Measurements from ENCODE around the gene ZNF442. TPM values are rescaled to one million over a fixed set of nuclear protein-coding genes. Genes with fewer than 3 reads are reported as not detected.

The ZNF442 gene
- total RNA-seq, 3 donors from 2014 or later: 2.2 to 3.9 (median 2.5) TPM

Other genes starting within 250 kb of the ZNF442 start
- gene ZNF20, start 225.3 kb downstream of the ZNF442 start, total RNA-seq: 1 to 10 TPM; 4.4 to 7.0 (median 6.0) TPM
- gene ZNF625, start 208.9 kb downstream of the ZNF442 start, total RNA-seq: 1 to 10 TPM; 3.1 to 8.0 (median 3.9) TPM
- 10 to 100 TPM in 1 of 3 donors, 1 to 10 TPM in 2; 6.3 to 12.1 (median 8.7) TPM for gene ZNF136, start 202.6 kb downstream of the ZNF442 start, total RNA-seq
- 10 to 100 TPM; 17.8 to 22.8 (median 21.7) TPM for gene ZNF44, start 70.8 kb downstream of the ZNF442 start, total RNA-seq
- gene ZNF563, start 32.0 kb downstream of the ZNF442 start, total RNA-seq: 1 to 10 TPM; 2.7 to 4.1 (median 4.0) TPM
- 1 to 10 TPM; 6.0 to 7.4 (median 7.3) TPM for gene ZNF799, start 35.6 kb upstream of the ZNF442 start, total RNA-seq
- gene ZNF443, start 75.3 kb upstream of the ZNF442 start, total RNA-seq: 1 to 10 TPM; 5.8 to 7.7 (median 7.3) TPM
- 1 to 10 TPM; 1.2 to 3.3 (median 1.8) TPM for gene ZNF709, start 119.1 kb upstream of the ZNF442 start, total RNA-seq
- gene ZNF564, start 185.8 kb upstream of the ZNF442 start, total RNA-seq: 10 to 100 TPM; 13.9 to 22.5 (median 21.2) TPM
- gene ZNF490, start 245.1 kb upstream of the ZNF442 start, total RNA-seq: 10 to 100 TPM in 1 of 3 donors, 1 to 10 TPM in 2; 8.6 to 11.3 (median 8.8) TPM
- gene ZNF791, start 245.2 kb upstream of the ZNF442 start, total RNA-seq: 10 to 100 TPM; 22.5 to 29.7 (median 26.9) TPM

Data from mucosa of descending colon (tissue), 3 donors.